ENCODE results near the gene BAIAP2L2.

BAIAP2L2 gene

DNA sequence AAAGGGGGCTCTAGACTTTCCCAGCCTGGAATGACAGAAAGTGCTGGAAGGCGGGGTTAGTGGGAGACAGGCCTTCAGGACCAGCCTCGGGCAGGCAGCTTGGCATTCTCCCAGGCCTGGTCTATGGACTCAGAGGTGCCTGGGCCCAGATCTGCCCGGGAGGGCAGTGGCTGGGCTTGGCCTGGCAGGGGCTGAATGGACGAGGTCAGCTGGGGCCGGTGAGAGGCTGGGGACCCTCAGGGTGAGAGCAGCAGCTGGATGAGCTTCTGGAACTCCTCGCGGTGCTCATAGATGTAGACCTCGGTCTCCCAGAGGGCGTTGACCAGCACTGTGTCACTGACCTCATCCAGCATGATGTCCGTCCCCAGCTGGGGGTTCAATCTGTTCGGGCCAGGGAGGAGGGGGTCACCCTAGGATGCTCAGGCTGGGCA lies 1.5 kb upstream of the BAIAP2L2 start:
- H3K36me3 ChIP-seq (ENCODE audit: control insufficient read depth, insufficient read depth, low read length), result no peaks in the 10 kb centered on the region

DNA sequence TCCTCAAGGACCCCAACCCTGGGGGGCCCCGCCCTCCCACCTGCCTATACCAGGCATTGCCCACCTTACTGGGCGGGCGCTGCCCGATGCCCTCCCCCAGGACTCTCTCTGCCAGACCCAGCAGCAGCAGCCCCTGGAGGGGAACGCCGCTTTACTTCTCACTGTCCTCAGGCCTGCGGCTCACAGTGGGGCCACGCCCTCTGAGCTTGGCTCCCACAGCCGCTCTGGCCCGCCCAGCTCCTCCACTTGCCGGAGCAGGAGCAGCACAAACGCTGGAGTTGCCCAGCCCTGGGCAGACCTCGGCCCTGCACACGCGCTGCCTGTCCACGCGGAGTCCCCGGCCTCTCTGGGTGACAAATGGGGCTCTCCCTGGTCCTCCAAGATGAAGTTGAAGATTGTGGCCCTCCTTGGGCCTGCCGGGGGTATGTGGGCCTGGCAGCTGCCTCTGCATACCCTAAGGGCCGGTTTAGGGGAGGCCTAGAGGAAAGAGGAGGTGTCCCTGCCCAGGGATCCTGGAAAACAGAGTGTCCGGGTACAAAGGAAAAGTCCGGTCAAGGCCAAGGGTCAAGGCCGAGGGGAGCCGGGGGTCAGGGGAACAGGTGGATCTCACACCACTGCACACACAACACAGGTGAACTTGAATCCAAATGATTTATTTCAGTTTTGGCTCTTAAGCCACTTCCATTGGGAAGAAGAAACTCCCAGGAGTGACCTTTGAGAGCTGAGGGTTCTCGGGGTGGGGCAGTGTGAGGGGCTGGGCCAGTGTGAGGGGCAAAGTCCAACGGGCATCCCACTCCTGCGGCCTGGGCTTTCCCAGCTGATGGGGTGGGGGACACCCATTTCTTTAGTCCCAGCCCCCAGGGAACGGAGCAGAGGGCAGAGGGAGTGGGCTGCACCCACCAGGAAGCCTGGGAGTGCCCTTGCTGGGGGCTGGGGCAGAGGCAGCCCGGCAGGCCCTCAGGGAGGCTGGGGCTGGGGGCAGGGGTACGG lies 674 bp upstream of the BAIAP2L2 start:
- no peak overlapping the region for H3K4me3 ChIP-seq (ENCODE audit: low read depth, low read length)
- H3K9me3 ChIP-seq (ENCODE audit: control insufficient read depth, low read length), result no peaks in the 10 kb centered on the region
- TF ChIP-seq, protein P1, sequence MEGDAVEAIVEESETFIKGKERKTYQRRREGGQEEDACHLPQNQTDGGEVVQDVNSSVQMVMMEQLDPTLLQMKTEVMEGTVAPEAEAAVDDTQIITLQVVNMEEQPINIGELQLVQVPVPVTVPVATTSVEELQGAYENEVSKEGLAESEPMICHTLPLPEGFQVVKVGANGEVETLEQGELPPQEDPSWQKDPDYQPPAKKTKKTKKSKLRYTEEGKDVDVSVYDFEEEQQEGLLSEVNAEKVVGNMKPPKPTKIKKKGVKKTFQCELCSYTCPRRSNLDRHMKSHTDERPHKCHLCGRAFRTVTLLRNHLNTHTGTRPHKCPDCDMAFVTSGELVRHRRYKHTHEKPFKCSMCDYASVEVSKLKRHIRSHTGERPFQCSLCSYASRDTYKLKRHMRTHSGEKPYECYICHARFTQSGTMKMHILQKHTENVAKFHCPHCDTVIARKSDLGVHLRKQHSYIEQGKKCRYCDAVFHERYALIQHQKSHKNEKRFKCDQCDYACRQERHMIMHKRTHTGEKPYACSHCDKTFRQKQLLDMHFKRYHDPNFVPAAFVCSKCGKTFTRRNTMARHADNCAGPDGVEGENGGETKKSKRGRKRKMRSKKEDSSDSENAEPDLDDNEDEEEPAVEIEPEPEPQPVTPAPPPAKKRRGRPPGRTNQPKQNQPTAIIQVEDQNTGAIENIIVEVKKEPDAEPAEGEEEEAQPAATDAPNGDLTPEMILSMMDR (IDR thresholded peaks at IDR 0.05), result no peak
- H3K4me2 ChIP-seq (ENCODE audit: low read length), result no peak overlapping the region
- H3K9ac ChIP-seq, result no peak overlapping the region
- H3K27ac ChIP-seq, result no peak overlapping the region
- H3K27me3 ChIP-seq (ENCODE audit: control insufficient read depth, insufficient read depth, low read length), result no peaks in the 10 kb centered on the region
- H3K4me1 ChIP-seq, result no peaks in the 10 kb centered on the region
- no peaks in the 10 kb centered on the region for H3K79me2 ChIP-seq
- no peak overlapping the region for H2AFZ ChIP-seq
- no peaks in the 10 kb centered on the region for H3K36me3 ChIP-seq (ENCODE audit: control insufficient read depth, insufficient read depth, low read length)

More for the DNA sequence above, 1.5 kb upstream of the BAIAP2L2 start:
- no peak overlapping the region for H3K9ac ChIP-seq
- no peaks in the 10 kb centered on the region for H3K9me3 ChIP-seq (ENCODE audit: control insufficient read depth, low read length)
- H2AFZ ChIP-seq, result no peak overlapping the region
- no peak overlapping the region for H3K27ac ChIP-seq
- TF ChIP-seq, protein P1 (IDR thresholded peaks at IDR 0.05), result no peak
- H3K27me3 ChIP-seq (ENCODE audit: control insufficient read depth, insufficient read depth, low read length), result no peaks in the 10 kb centered on the region
- no peak overlapping the region for H3K4me2 ChIP-seq (ENCODE audit: low read length)
- H3K4me3 ChIP-seq (ENCODE audit: low read depth, low read length), result no peak overlapping the region
- no peaks in the 10 kb centered on the region for H3K79me2 ChIP-seq
- H3K4me1 ChIP-seq, result no peaks in the 10 kb centered on the region

DNA sequence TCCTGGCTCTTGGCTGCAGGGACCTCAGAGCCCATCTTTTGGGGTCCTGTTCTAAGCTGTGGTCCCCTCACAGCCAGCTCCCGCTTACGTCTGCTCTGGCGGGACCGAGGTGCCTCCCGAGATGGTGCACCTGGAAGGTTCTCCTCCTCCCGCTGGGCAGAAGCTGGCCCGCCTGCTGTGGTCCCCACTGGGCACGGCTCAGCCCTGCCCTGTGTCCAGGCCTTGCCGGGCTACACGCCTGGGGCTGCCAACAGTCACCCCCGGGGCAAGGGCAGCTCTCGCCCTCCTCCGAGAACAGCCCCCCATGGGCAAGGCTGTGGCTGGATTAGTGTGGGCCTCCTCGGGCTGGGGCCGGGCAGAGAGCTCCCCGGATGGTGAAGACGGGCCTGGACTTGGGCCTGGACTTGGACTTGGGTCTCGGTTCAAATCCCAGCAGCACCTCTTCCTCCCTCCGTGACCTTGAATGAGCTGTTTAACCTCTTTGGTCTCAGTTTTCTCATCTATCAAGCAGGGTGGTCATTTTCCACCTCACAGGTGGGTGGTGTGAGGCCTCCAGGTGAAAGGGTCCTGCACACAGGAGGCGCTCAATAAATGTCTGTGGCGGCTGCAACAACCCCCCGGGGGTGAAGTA lies 998 bp downstream of the BAIAP2L2 start:
- Histone ChIP-seq H3K36me3 (ENCODE audit: control insufficient read depth, insufficient read depth, low read length) (no peaks in the 10 kb centered on the region), H2AFZ (no peak overlapping the region), H3K27ac (no peak overlapping the region), H3K79me2 (no peaks in the 10 kb centered on the region), H3K4me1 (no peaks in the 10 kb centered on the region), H3K9me3 (ENCODE audit: control insufficient read depth, low read length) (no peaks in the 10 kb centered on the region), H3K4me3 (ENCODE audit: low read depth, low read length) (no peak overlapping the region), H3K9ac (no peak overlapping the region), H3K4me2 (ENCODE audit: low read length) (no peak overlapping the region), H3K27me3 (ENCODE audit: control insufficient read depth, insufficient read depth, low read length) (no peaks in the 10 kb centered on the region)
- TF ChIP-seq, protein P1 (IDR thresholded peaks at IDR 0.05), result no peak

DNA sequence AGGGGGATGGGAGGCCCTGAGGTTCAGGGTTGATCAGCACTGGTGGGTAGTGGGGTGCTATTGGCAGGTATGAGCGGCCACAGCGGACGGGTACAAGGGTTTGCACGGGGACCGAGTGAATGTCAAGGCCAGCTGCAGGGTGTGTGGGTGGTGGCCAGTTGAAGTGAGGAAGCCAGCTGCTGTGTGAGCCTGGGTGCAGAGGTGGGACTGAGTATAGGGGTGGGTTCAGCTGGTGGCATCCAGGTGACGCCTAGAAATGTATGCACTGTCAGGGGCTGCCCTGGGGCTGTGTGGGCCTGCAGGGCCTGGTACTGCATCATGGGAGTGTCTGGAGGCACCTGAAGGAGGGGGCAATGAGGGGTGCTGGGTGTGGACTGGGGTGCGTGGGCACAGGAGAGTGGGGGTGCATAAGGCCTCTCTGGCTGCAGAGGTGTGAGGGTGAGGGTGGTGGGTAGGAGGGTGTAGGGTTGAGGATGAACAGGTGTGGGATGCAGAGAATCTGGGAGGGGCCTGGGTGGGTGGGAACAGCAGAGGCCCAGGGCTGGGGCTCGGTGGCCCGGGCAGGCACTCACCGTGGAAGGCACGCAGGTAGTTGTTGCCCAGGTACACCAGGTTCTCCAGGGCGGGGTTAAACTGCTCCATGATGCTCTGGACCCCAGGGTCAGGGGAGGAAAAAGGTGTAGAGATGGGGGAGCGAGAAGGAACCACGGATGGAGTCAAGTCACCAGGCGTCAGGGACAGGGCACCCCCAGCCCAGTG lies 1.7 kb downstream of the BAIAP2L2 start:
- no peak overlapping the region for H3K9ac ChIP-seq
- no peak overlapping the region for H2AFZ ChIP-seq
- H3K4me3 ChIP-seq (ENCODE audit: low read depth, low read length), result no peak overlapping the region
- no peaks in the 10 kb centered on the region for H3K9me3 ChIP-seq (ENCODE audit: control insufficient read depth, low read length)
- no peaks in the 10 kb centered on the region for H3K27me3 ChIP-seq (ENCODE audit: control insufficient read depth, insufficient read depth, low read length)
- H3K4me1 ChIP-seq, result no peaks in the 10 kb centered on the region
- no peak overlapping the region for H3K27ac ChIP-seq
- no peaks in the 10 kb centered on the region for H3K36me3 ChIP-seq (ENCODE audit: control insufficient read depth, insufficient read depth, low read length)
- TF ChIP-seq, protein P1 (IDR thresholded peaks at IDR 0.05), result no peak
- no peak overlapping the region for H3K4me2 ChIP-seq (ENCODE audit: low read length)
- H3K79me2 ChIP-seq, result no peaks in the 10 kb centered on the region

Measured in parathyroid adenoma (tissue), 2 donors.